Coronary artery (tissue), 2 donors: ENCODE data around the gene LRRTM4.

Experiments used
- DNase-seq: peaks from one replicate; pipeline ENCODE4 v3.0.0-alpha.2; 2017; ENCODE audit warnings: low spot score
- H3K27ac ChIP-seq, 2 donors: fragments of 200-600 bp; sonication (generic); one replicate each; pipeline ENCODE4 v1.5.1; 2016 to 2019
- H3K4me3 ChIP-seq: fragments of 200-600 bp; sonication (generic); 2 replicates; pipeline ENCODE4 v1.5.1; 2016; ENCODE audit warnings: mild to moderate bottlenecking, moderate library complexity
- TF ChIP-seq, protein P1 (sequence below): fragments of 200-600 bp; sonication (generic); IDR thresholded peaks from one replicate; pipeline ENCODE4 v1.5.1; 2019; ENCODE audit warnings: antibody characterized with exemption

Gene LRRTM4

DNA sequence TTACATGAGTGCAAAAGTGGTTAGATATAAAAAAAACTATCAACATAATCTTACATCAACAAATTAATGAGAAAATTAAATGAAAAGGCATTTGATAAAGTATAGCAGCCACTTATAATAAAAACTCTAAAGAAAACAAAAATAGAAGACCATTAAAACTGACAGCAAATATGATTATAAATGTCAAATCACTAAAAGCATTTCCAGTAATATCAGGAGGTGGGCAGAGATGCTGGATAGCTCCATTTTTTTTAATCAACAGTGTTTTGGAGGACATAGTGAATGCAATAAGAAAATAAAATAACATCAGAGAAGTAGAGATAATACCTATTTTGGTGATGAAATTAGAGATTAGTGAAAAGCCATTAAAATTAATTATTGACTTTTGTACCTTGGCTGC is 173.4 kb downstream of the LRRTM4 start:
- no peak for DNase-seq
- Histone ChIP-seq H3K27ac (no peak overlapping the region), H3K4me3 (no peak overlapping the region)
- TF ChIP-seq, protein P1, sequence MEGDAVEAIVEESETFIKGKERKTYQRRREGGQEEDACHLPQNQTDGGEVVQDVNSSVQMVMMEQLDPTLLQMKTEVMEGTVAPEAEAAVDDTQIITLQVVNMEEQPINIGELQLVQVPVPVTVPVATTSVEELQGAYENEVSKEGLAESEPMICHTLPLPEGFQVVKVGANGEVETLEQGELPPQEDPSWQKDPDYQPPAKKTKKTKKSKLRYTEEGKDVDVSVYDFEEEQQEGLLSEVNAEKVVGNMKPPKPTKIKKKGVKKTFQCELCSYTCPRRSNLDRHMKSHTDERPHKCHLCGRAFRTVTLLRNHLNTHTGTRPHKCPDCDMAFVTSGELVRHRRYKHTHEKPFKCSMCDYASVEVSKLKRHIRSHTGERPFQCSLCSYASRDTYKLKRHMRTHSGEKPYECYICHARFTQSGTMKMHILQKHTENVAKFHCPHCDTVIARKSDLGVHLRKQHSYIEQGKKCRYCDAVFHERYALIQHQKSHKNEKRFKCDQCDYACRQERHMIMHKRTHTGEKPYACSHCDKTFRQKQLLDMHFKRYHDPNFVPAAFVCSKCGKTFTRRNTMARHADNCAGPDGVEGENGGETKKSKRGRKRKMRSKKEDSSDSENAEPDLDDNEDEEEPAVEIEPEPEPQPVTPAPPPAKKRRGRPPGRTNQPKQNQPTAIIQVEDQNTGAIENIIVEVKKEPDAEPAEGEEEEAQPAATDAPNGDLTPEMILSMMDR, result no peak

DNA sequence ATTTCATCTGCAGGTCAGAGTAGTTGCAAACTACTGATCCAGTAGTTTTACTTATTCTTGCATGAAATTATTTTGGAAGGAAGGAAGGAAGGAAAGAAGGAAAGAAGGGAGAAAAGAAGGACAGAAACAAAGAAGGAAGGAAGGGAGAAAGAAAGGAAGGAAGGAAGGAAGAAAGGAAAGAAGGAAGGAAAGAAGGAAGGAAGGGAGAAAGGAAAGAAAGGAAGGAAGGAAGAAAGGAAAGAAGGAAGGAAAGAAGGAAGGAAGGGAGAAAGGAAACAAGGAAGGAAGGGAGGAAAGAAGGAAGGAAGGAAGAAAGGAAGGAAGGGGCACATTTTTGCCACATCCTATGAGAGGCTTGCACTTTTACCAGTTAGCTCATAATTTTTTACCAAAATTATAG is 186.2 kb downstream of the LRRTM4 start:
- no peak overlapping the region for H3K4me3 ChIP-seq
- H3K27ac ChIP-seq, result no peak overlapping the region
- DNase-seq, result no peak
- TF ChIP-seq, protein P1, result no peak

DNA sequence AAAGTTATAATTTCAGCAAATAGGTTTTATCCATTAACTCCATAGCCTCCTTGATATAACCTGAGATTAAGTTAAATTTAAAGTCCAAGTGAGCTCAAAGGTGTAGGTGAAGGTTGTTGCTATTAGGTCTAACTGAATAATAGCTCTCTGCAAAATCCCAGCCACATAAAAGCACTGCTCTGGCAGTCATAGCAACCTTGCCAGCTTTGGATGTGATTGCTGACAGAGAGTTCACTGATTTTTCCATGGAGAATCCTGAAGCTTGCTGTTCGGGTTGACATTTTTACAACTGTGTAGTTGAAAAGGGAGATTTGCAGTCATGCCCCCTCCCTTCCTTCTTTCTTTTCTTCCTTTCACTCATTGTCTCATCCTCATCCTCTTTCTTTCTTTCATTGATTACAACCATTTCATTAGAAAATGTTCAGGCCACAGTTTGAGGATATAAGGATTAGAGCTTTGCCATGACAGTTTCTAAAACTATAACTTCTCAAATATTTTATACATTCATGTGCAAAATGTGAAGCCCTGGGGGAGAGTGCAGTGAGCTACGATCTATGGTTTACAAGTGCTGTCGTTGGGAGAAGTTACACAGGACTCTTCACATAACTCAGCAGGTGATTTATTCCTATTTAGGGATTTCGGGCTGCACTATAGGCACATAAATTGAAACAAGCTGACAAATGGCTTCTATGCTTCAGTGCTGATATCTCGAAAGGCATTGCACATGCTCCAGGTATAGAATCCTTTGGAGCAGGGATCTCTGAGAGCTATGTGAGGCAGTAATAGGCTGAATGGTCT is 193.8 kb downstream of the LRRTM4 start:
- TF ChIP-seq, protein P1, result no peak
- Histone ChIP-seq H3K4me3 (no peak overlapping the region), H3K27ac (no peak overlapping the region)
- DNase-seq, result no peak

DNA sequence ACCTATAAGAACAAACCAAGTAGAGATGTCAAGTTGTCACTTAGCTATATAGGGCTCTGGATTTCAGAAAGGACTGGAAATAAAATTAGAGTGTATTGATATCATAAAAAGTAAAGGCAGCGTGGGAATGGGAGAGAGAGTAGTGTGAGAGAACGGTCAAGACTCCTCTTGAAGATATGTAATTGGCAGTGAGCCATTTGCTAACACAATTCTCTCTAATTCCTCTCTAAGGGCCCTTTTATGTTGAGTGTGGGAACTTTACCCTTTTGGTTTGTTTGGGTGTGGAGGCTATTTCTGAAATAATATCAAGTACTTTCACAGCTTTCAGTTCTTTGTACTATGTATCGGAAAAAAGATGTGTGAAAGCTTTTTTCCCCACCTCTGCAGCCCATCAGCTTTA is 196.8 kb downstream of the LRRTM4 start:
- Histone ChIP-seq H3K4me3 (no peak overlapping the region), H3K27ac (no peak overlapping the region)
- DNase-seq, result no peak
- TF ChIP-seq, protein P1, result no peak

DNA sequence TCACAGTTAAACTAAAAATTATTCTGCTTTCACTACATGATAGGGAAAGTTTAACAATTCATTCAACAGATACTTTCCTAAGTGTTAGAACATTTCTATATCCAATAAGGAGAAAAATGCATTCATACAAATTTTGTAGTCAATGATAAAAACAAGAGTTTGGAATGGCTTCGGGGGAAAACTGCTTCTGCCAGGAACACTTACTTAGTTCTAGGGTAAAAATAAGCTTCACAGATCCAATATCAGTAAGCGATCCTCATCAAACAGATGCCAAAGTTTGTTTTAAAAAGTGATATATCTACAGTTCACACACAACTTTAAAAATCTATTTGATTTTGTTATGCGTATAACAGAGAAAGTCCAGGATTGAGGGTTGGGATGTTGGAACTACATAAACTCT is 199.7 kb downstream of the LRRTM4 start:
- no peak overlapping the region for H3K27ac ChIP-seq
- no peak for DNase-seq
- H3K4me3 ChIP-seq, result no peak overlapping the region
- TF ChIP-seq, protein P1, result no peak

DNA sequence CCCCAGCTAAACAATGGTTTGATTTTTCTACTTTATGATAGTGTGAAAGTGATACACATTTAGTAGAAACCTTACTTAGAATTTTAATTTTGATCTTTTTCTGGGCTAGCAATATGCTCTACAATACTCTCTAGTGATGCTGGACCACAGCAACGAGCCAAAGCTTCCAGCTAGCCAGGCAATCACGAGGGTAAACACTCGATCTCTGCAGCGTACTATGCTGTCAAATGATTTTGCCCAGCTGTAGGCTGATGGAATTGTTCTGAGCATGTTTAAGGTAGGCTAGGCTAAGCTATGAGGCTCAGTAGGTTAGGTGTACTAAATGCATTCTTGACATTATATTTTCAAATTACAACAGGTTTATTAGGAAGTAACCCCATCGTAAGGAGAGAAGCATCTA is 207.5 kb downstream of the LRRTM4 start:
- DNase-seq, result no peak
- H3K27ac ChIP-seq, result no peak overlapping the region
- TF ChIP-seq, protein P1, result no peak
- no peak overlapping the region for H3K4me3 ChIP-seq

DNA sequence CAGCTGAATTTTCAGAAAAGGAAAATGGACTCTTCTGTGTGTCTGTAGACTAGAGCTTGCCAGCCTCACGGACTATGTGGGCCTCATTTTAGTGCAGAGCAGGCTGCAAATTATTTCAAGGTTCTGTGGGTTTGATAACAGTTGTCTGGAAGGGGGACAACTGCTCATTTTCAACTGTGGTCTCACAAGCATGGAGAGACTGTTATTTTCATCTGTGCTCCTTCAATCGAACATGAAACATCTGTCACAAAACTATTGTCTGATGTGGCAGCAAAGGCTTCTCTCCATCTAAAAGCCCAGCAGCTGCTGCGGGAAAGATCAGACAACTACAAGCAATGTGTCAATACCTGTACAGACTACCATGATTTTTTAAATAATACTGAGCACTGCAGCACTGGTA is 211.8 kb downstream of the LRRTM4 start:
- no peak for DNase-seq
- no peak overlapping the region for H3K4me3 ChIP-seq
- no peak overlapping the region for H3K27ac ChIP-seq
- TF ChIP-seq, protein P1, result no peak
